DOHH2 (cell line): ENCODE results near the gene SOX18.

Experiments used
- CTCF ChIP-seq: fragments of 200-600 bp; sonication (generic); IDR thresholded peaks from one replicate; pipeline ENCODE4 v1.5.1; 2014; ENCODE audit warnings: antibody characterized with exemption, mild to moderate bottlenecking, low read depth, low read length; ENCODE audit not compliant: poor library complexity, severe bottlenecking
- EZH2phosphoT487 ChIP-seq: fragments of 200-600 bp; sonication (generic); IDR thresholded peaks from 2 replicates; pipeline ENCODE4 v1.6.1; 2017; ENCODE audit warnings: borderline replicate concordance, mild to moderate bottlenecking, antibody characterized with exemption, low read length, moderate library complexity, mixed read lengths

- TF ChIP-seq CTCF (no peak), EZH2phosphoT487 (no peak)
Observed at GRCh38 chr20:64065974-64066343, 16.5 kb upstream of the SOX18 start.
